ENCODE measurements around the gene HAAO.

Gene HAAO

DNA sequence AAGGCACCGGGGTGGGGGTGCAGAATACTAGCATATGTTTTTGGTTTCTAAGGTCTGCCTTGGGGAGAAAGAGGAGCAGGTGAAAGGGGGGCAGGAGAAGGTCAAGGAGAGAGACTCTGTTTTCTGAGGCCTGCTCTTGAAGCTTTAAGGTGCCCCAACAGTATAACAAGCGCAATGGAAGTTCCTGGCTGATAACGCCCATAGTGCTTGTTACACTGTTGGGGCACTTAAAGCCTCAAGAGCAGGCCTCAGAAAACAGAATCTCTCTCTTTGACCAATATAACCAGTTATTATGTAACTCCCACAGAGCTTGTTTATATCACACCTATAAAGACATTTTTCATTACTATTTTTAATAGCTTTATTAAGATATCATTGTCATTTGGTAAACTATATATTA is 45.0 kb downstream of the HAAO start:
- Histone ChIP-seq H3K79me2 (ENCODE audit: insufficient read depth, low read length) (no peaks in the 10 kb centered on the region), H3K9ac (ENCODE audit: low read depth, low read length, poor library complexity, severe bottlenecking) (no peak overlapping the region), H3K4me3 (ENCODE audit: low read length, poor library complexity, severe bottlenecking) (no peak overlapping the region), H3K27me3 (ENCODE audit: insufficient read depth, low read length, poor library complexity, severe bottlenecking) (no peaks in the 10 kb centered on the region), H3K4me2 (ENCODE audit: low read depth, low read length, poor library complexity, severe bottlenecking) (no peak overlapping the region), H3K9me3 (ENCODE audit: insufficient read depth, low read depth, low read length) (no peaks in the 10 kb centered on the region), H2AFZ (ENCODE audit: low read length) (no peak overlapping the region), H3K9me2 (replicated peaks; ENCODE audit: low read depth, low read length) (no peaks in the 10 kb centered on the region), H4K20me1 (ENCODE audit: insufficient read depth, low read length, poor library complexity, severe bottlenecking) (no peaks in the 10 kb centered on the region), H3K4me1 (ENCODE audit: insufficient read depth, low read length, poor library complexity, severe bottlenecking) (no peaks in the 10 kb centered on the region), H3F3A (ENCODE audit: low read depth) (no peaks in the 10 kb centered on the region), H3K36me3 (ENCODE audit: insufficient read depth, low read length) (no peaks in the 10 kb centered on the region)
- TF ChIP-seq, protein P1, sequence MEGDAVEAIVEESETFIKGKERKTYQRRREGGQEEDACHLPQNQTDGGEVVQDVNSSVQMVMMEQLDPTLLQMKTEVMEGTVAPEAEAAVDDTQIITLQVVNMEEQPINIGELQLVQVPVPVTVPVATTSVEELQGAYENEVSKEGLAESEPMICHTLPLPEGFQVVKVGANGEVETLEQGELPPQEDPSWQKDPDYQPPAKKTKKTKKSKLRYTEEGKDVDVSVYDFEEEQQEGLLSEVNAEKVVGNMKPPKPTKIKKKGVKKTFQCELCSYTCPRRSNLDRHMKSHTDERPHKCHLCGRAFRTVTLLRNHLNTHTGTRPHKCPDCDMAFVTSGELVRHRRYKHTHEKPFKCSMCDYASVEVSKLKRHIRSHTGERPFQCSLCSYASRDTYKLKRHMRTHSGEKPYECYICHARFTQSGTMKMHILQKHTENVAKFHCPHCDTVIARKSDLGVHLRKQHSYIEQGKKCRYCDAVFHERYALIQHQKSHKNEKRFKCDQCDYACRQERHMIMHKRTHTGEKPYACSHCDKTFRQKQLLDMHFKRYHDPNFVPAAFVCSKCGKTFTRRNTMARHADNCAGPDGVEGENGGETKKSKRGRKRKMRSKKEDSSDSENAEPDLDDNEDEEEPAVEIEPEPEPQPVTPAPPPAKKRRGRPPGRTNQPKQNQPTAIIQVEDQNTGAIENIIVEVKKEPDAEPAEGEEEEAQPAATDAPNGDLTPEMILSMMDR (conservative IDR thresholded peaks at IDR 0.05; ENCODE audit: low read length), result no peak
- TF ChIP-seq EZH2phosphoT487 (IDR thresholded peaks at IDR 0.05; ENCODE audit: borderline replicate concordance), result no peak

DNA sequence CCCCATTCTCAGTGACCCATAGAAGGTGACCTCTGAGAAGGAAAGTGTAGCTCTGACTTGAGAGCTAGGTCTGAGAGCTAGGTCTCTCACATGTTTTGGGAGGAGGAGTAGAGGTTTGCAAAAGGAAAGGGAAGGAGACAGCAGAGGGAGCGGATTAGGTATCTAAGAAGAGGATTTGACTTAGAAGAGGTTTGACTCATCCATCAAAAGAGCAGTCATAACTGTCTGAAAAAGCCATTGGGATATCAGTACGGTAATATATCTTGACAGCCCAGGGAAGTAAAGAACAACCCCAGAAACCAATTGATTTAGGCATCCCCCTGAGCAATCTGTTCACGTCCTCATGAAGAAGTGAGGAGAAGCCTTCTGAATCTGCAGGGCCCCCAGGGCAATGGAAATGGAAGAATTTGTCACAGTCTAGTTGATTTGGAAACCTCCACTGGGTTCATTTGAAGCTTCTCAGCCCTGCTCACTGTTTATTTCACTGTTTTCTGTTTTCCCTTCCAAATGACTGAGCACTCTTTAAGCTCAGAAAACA is 47.8 kb downstream of the HAAO start:
- Histone ChIP-seq H2AFZ (ENCODE audit: low read length) (no peak overlapping the region), H3K9me2 (replicated peaks; ENCODE audit: low read depth, low read length) (no peaks in the 10 kb centered on the region; the same call in 1 of the 2 replicates), H3F3A (ENCODE audit: low read depth) (no peaks in the 10 kb centered on the region), H3K9ac (ENCODE audit: low read depth, low read length, poor library complexity, severe bottlenecking) (no peak overlapping the region), H3K9me3 (ENCODE audit: insufficient read depth, low read depth, low read length) (no peaks in the 10 kb centered on the region), H3K36me3 (ENCODE audit: insufficient read depth, low read length) (peaks cover 8% of the 10 kb centered on the region; the same call in 1 of the 2 replicates), H4K20me1 (ENCODE audit: insufficient read depth, low read length, poor library complexity, severe bottlenecking) (no peaks in the 10 kb centered on the region), H3K4me2 (ENCODE audit: low read depth, low read length, poor library complexity, severe bottlenecking) (no peak overlapping the region), H3K79me2 (ENCODE audit: insufficient read depth, low read length) (no peaks in the 10 kb centered on the region), H3K4me1 (ENCODE audit: insufficient read depth, low read length, poor library complexity, severe bottlenecking) (no peaks in the 10 kb centered on the region), H3K4me3 (ENCODE audit: low read length, poor library complexity, severe bottlenecking) (no peak overlapping the region), H3K27me3 (ENCODE audit: insufficient read depth, low read length, poor library complexity, severe bottlenecking) (no peaks in the 10 kb centered on the region)
- TF ChIP-seq, protein P1 (conservative IDR thresholded peaks at IDR 0.05; ENCODE audit: low read length), result no peak
- TF ChIP-seq EZH2phosphoT487 (IDR thresholded peaks at IDR 0.05; ENCODE audit: borderline replicate concordance), result no peak

DNA sequence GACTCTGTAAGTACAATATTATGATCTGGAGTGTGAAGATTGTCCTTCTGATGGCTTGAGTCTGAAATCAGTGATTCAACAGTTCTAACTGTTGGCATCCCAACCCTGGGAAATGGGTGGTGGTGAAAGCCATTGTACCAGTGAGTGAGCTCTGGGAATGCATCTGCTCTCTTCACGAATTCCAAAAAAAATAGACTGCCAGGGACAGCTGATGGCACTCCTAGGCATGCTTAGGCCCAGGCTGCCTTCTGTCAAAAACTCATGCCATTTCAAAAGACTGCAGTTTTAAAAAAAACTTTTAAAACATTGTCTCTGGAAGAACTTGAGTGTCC is 48.8 kb downstream of the HAAO start:
- no peak overlapping the region for H3K4me2 ChIP-seq (ENCODE audit: low read depth, low read length, poor library complexity, severe bottlenecking)
- H3K9me3 ChIP-seq (ENCODE audit: insufficient read depth, low read depth, low read length), result no peaks in the 10 kb centered on the region
- H3K79me2 ChIP-seq (ENCODE audit: insufficient read depth, low read length), result no peaks in the 10 kb centered on the region
- no peak for TF ChIP-seq EZH2phosphoT487 (IDR thresholded peaks at IDR 0.05; ENCODE audit: borderline replicate concordance)
- TF ChIP-seq, protein P1 (conservative IDR thresholded peaks at IDR 0.05; ENCODE audit: low read length), result no peak
- H3F3A ChIP-seq (ENCODE audit: low read depth), result no peaks in the 10 kb centered on the region
- no peak overlapping the region for H2AFZ ChIP-seq (ENCODE audit: low read length)
- H3K27me3 ChIP-seq (ENCODE audit: insufficient read depth, low read length, poor library complexity, severe bottlenecking), result no peaks in the 10 kb centered on the region
- H4K20me1 ChIP-seq (ENCODE audit: insufficient read depth, low read length, poor library complexity, severe bottlenecking), result no peaks in the 10 kb centered on the region
- peaks cover 8% of the 10 kb centered on the region; the same call in 1 of the 2 replicates for H3K36me3 ChIP-seq (ENCODE audit: insufficient read depth, low read length)
- no peak overlapping the region for H3K9ac ChIP-seq (ENCODE audit: low read depth, low read length, poor library complexity, severe bottlenecking)
- no peak overlapping the region for H3K4me3 ChIP-seq (ENCODE audit: low read length, poor library complexity, severe bottlenecking)
- no peaks in the 10 kb centered on the region; the same call in 1 of the 2 replicates for H3K9me2 ChIP-seq (replicated peaks; ENCODE audit: low read depth, low read length)
- H3K4me1 ChIP-seq (ENCODE audit: insufficient read depth, low read length, poor library complexity, severe bottlenecking), result no peaks in the 10 kb centered on the region
